Neural progenitor cell (in vitro differentiated cells): Measurements from ENCODE around the gene SIN3B. TPM values are rescaled to one million over a fixed set of nuclear protein-coding genes. Genes with fewer than 3 reads are reported as not detected.
"Not testable (repeated sequence)": the region's sequence is repeated elsewhere in the genome, so short reads cannot be mapped to it uniquely, and the experiment has no call there.

Source experiments
- DNase-seq: peaks from one replicate; pipeline ENCODE4 v3.0.0-alpha.2; 2016; ENCODE audit warnings: low spot score
- H2AFZ ChIP-seq: fragments of 200-600 bp; sonication (generic); replicated peaks from 2 replicates; pipeline ENCODE4 v1.6.1; 2016; ENCODE audit warnings: antibody characterized with exemption
- H3F3A ChIP-seq: fragments of 200-600 bp; sonication (generic); 2 replicates; pipeline ENCODE4 v1.6.1; 2016; ENCODE audit warnings: antibody characterized with exemption, low read depth
- H3K27ac ChIP-seq: fragments of 200-600 bp; sonication (generic); 2 replicates; pipeline ENCODE4 v1.5.1; 2016; ENCODE audit warnings: mild to moderate bottlenecking
- H3K27me3 ChIP-seq: fragments of 200-600 bp; sonication (generic); 2 replicates; pipeline ENCODE4 v1.6.1; 2016; ENCODE audit warnings: mild to moderate bottlenecking, moderate library complexity
- H3K36me3 ChIP-seq: fragments of 200-600 bp; sonication (generic); 2 replicates; pipeline ENCODE4 v1.5.1; 2016
- H3K4me1 ChIP-seq: fragments of 200-600 bp; sonication (generic); 2 replicates; pipeline ENCODE4 v1.6.1; 2016; ENCODE audit warnings: mixed run types
- H3K4me2 ChIP-seq: fragments of 200-600 bp; sonication (generic); 2 replicates; pipeline ENCODE4 v1.6.1; 2016
- H3K4me3 ChIP-seq: fragments of 200-600 bp; sonication (generic); 2 replicates; pipeline ENCODE4 v1.5.1; 2016
- H3K79me2 ChIP-seq: fragments of 200-600 bp; sonication (generic); 2 replicates; pipeline ENCODE4 v1.6.1; 2016; ENCODE audit warnings: low read depth
- H3K9ac ChIP-seq: fragments of 200-600 bp; sonication (generic); 2 replicates; pipeline ENCODE4 v1.6.1; 2016
- H3K9me3 ChIP-seq: fragments of 200-600 bp; sonication (generic); 2 replicates; pipeline ENCODE4 v1.5.1; 2016; ENCODE audit warnings: low read depth
- H4K20me1 ChIP-seq: fragments of 200-600 bp; sonication (generic); 2 replicates; pipeline ENCODE4 v1.6.1; 2016; ENCODE audit warnings: low read depth
- H3K27ac Mint-ChIP-seq: 3 replicates; pipeline ENCODE4 v1.8.0; 2021; ENCODE audit warnings: mixed read lengths
- H3K27me3 Mint-ChIP-seq: 2 replicates; pipeline ENCODE4 v1.8.0; 2022; ENCODE audit warnings: low read depth, mild to moderate bottlenecking, inconsistent platforms, moderate library complexity, mixed read lengths; ENCODE audit not compliant: insufficient read depth
- H3K36me3 Mint-ChIP-seq: 3 replicates; pipeline ENCODE4 v1.8.0; 2021; ENCODE audit warnings: mixed read lengths
- H3K4me1 Mint-ChIP-seq: 3 replicates; pipeline ENCODE4 v1.8.0; 2021; ENCODE audit warnings: mixed read lengths
- H3K4me3 Mint-ChIP-seq: 3 replicates; pipeline ENCODE4 v1.8.0; 2021; ENCODE audit warnings: mild to moderate bottlenecking, moderate library complexity, mixed read lengths
- H3K9me3 Mint-ChIP-seq: 3 replicates; pipeline ENCODE4 v1.8.0; 2020; ENCODE audit warnings: mixed read lengths
- CTCF ChIP-seq: fragments of 200-600 bp; sonication (generic); IDR thresholded peaks from 2 replicates; pipeline ENCODE4 v1.5.1; 2017; ENCODE audit warnings: antibody characterized with exemption, mild to moderate bottlenecking
- EZH2 ChIP-seq: fragments of 200-600 bp; sonication (generic); IDR thresholded peaks from 2 replicates; pipeline ENCODE4 v1.6.1; 2017; ENCODE audit warnings: antibody characterized with exemption, mild to moderate bottlenecking, moderate library complexity
- EZH2phosphoT487 ChIP-seq: fragments of 200-600 bp; sonication (generic); IDR thresholded peaks from 2 replicates; pipeline ENCODE4 v1.6.1; 2017; ENCODE audit warnings: antibody characterized with exemption
- total RNA-seq: library from RNA; depleted of rRNA; stranded (reverse); fragments of >200 nt; gene quantifications from 2 replicates; pipeline ENCODE4 v1.2.3, GENCODE V29; 2015; ENCODE audit warnings: low replicate concordance

The SIN3B gene
- total RNA-seq, 1 donor from 2014 or later = 21.2 TPM

GRCh38 chr19:16874250-16874977, 45.2 kb downstream of the SIN3B start:
- Histone ChIP-seq H3K36me3 (no peaks in the 10 kb centered on the region), H3K27me3 (no peaks in the 10 kb centered on the region), H3K4me1 (no peaks in the 10 kb centered on the region), H3K9ac (no peak overlapping the region), H3K79me2 (peaks cover 9% of the 10 kb centered on the region), H4K20me1 (peaks cover 7% of the 10 kb centered on the region), H3K4me2 (no peak overlapping the region), H3F3A (peaks cover 6% of the 10 kb centered on the region), H3K27ac (no peak overlapping the region), H2AFZ (no peak overlapping the region), H3K4me3 (no peak overlapping the region), H3K9me3 (no peaks in the 10 kb centered on the region)
- peaks cover 2% of the 10 kb centered on the region for H3K27me3 Mint-ChIP-seq
- H3K27ac Mint-ChIP-seq = peak overlapping the region; percentile 89
- H3K9me3 Mint-ChIP-seq = no peaks in the 10 kb centered on the region
- peaks cover 17% of the 10 kb centered on the region for H3K36me3 Mint-ChIP-seq
- TF ChIP-seq EZH2 (no peak), CTCF (no peak), EZH2phosphoT487 (no peak)
- H3K4me1 Mint-ChIP-seq = no peaks in the 10 kb centered on the region
- H3K4me3 Mint-ChIP-seq = no peak overlapping the region
- no peak for DNase-seq

GRCh38 chr19:16874978-16875299, 45.7 kb downstream of the SIN3B start:
- H3K4me3 ChIP-seq, H3F3A ChIP-seq, H3K9me3 ChIP-seq, H3K79me2 ChIP-seq, H3K4me1 Mint-ChIP-seq, H3K9me3 Mint-ChIP-seq, H2AFZ ChIP-seq, H3K4me3 Mint-ChIP-seq, H3K27ac ChIP-seq, H3K27me3 ChIP-seq, H3K4me2 ChIP-seq, H4K20me1 ChIP-seq, H3K4me1 ChIP-seq, H3K27me3 Mint-ChIP-seq, H3K36me3 ChIP-seq, DNase-seq, H3K9ac ChIP-seq: not testable (repeated sequence)
- H3K36me3 Mint-ChIP-seq = peaks cover 17% of the 10 kb centered on the region
- H3K27ac Mint-ChIP-seq = peak overlapping the region; percentile 89

DNA sequence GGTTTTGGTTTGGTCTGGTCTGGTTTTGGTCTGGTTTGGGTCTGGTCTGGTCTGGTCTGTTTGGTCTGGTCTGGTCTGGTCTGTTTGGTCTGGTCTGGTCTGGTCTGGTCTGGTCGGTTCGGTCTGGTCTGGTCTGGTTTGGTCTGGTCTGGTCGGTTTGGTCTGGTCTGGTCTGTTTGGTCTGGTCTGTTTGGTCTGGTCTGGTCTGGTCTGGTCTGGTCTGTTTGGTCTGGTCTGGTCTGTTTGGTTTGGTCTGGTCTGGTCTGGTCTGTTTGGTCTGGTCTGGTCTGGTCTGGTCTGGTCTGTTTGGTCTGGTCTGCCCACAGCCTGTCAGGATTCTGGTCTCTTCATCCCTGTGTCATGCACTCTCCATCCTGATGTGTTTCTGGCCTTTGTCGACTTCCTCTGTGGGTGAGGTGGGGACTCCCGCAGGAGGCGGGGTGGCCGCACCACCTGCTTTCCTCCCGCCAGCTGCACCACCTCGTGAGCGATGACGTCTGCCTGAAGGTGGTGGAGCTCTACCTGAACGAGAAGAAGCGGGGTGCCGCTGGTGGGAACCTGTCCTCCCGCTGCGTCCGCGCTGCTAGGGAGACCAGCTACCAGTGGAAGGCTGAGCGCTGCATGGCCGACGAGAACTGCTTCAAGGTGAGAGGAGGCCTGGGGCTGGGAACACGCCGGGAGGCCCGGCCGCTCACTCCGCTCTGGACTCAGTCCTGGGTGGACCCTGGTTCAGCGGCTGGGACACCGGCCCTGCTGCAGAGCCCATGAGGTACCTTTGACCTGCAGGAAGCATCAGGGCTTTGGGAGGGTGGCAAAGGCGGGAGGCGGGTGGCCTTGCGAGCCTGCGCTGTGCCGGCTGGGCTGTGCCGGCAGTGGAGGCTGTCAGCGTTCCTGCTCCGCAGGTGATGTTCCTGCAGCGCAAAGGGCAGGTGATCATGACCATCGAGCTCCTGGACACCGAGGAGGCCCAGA, 46.7 kb downstream of the SIN3B start:
- Mint-ChIP-seq H3K4me1 (no peaks in the 10 kb centered on the region), H3K9me3 (peaks cover 7% of the 10 kb centered on the region), H3K27ac (no peak overlapping the region), H3K27me3 (peaks cover 2% of the 10 kb centered on the region), H3K36me3 (peaks cover 25% of the 10 kb centered on the region), H3K4me3 (no peak overlapping the region)
- Histone ChIP-seq H2AFZ (no peak overlapping the region), H3K9ac (no peak overlapping the region), H3K4me2 (no peak overlapping the region), H3K4me3 (no peak overlapping the region), H3K9me3 (no peaks in the 10 kb centered on the region), H3K79me2 (peaks cover 9% of the 10 kb centered on the region), H3K36me3 (no peaks in the 10 kb centered on the region), H4K20me1 (peaks cover 7% of the 10 kb centered on the region), H3K27ac (no peak overlapping the region), H3K27me3 (no peaks in the 10 kb centered on the region), H3F3A (peaks cover 6% of the 10 kb centered on the region), H3K4me1 (no peaks in the 10 kb centered on the region)
- TF ChIP-seq EZH2 (no peak), CTCF (no peak), EZH2phosphoT487 (no peak)
- DNase-seq = no peak
